H1 (cell line): ENCODE data around the gene LY6G6F. TPM values are rescaled to one million over a fixed set of nuclear protein-coding genes. Genes with fewer than 3 reads are reported as not detected.

Experiments
- CHD2 ChIP-seq: IDR thresholded peaks from 2 replicates; pipeline ENCODE4 v1.6.1; 2012; ENCODE audit warnings: low read length, improper control_type of control experiment
- CHD7 ChIP-seq: fragments of 300-600 bp; sonication (generic); IDR thresholded peaks from 2 replicates; pipeline ENCODE4 v1.7.1; 2012; ENCODE audit warnings: low read length, moderate library complexity, mild to moderate bottlenecking, inconsistent platforms; ENCODE audit not compliant: insufficient replicate concordance
- CREB1 ChIP-seq: IDR thresholded peaks from 2 replicates; pipeline ENCODE4 v1.6.1; 2012; ENCODE audit warnings: inconsistent platforms
- EGR1 ChIP-seq: IDR thresholded peaks from 2 replicates; pipeline ENCODE4 v1.6.1; 2011; ENCODE audit warnings: low read depth, low read length, borderline replicate concordance
- EZH2 ChIP-seq: fragments of 200-600 bp; sonication (generic); IDR thresholded peaks from 2 replicates; pipeline ENCODE4 v1.7.1; 2012; ENCODE audit warnings: low read depth, mild to moderate bottlenecking, moderate library complexity, low read length, inconsistent platforms; ENCODE audit not compliant: severe bottlenecking
- FOSL1 ChIP-seq: IDR thresholded peaks from 2 replicates; pipeline ENCODE4 v1.6.1; 2011; ENCODE audit warnings: mild to moderate bottlenecking, low read depth, low read length, moderate library complexity; ENCODE audit not compliant: insufficient read depth
- NANOG ChIP-seq: IDR thresholded peaks from 2 replicates; pipeline ENCODE4 v1.6.1; 2011; ENCODE audit warnings: low read length, low read depth, mild to moderate bottlenecking, inconsistent platforms; ENCODE audit not compliant: insufficient read depth, poor library complexity, severe bottlenecking
- POLR2A ChIP-seq, 2 experiments: IDR thresholded peaks; 1 replicate in 1 of 2; 2 replicates in 1 of 2; pipeline ENCODE4 v1.6.1; 2011; ENCODE audit warnings: low read depth in 2 of 2, low read length in 2 of 2, mild to moderate bottlenecking in 2 of 2; ENCODE audit errors: control extremely low read depth in 1 of 2
- RAD21 ChIP-seq, 2 experiments: IDR thresholded peaks in 1 of 2; conservative IDR thresholded peaks in 1 of 2; 2 replicates each; pipeline ENCODE4 v1.6.1; 2011; ENCODE audit warnings: low read depth in 2 of 2, low read length in 2 of 2, improper control_type of control experiment in 1 of 2, inconsistent platforms in 1 of 2, mild to moderate bottlenecking in 1 of 2, moderate library complexity in 1 of 2
- TCF12 ChIP-seq: IDR thresholded peaks from 2 replicates; pipeline ENCODE4 v1.6.1; 2011; ENCODE audit warnings: low read depth, mild to moderate bottlenecking, low read length
- polyA plus RNA-seq, 7 experiments: library from polyadenylated mRNA; depleted of rRNA in 3 of 7; stranded (reverse) in 5 of 7; unstranded in 2 of 7; fragments of >200 nt in 5 of 7; fragments of 200-250 nt in 2 of 7; gene quantifications; 1 replicate in 5 of 7; 2 replicates in 1 of 7; 4 replicates in 1 of 7; pipeline versions ENCODE4 v1.2.1 to v1.2.3, GENCODE V29; 2011 to 2013; ENCODE audit warnings: missing spikeins in 2 of 7, mixed read lengths in 2 of 7
- total RNA-seq: library from RNA; stranded (reverse); fragmentation: NEBNext Ultra II Directional; extraction: Animal tissue kit (Norgen Biotek cat#: 25700); gene quantifications from 2 replicates; pipeline ENCODE4 v1.2.1, GENCODE V29; 2021

LY6G6F gene
- total and polyA plus RNA-seq, 2 of the 8 experiments (the other 6 are each of a cell fraction or from before 2014, with no cell fraction given) = not detected

GRCh38 chr6:31732029-31732428 lies 25.4 kb downstream of the LY6G6F start (continued):
- TF ChIP-seq CHD7 (no peak), POLR2A (IDR thresholded peaks at IDR 0.05; ENCODE audit: control extremely low read depth in 1 of 2, low read depth in 2 of 2, low read length in 2 of 2) (no peak), TCF12 (no peak), CREB1 (no peak), FOSL1 (no peak), NANOG (no peak), EGR1 (no peak), EZH2 (no peak), CHD2 (no peak), RAD21 (IDR thresholded peaks at IDR 0.05 in 1 of 2, conservative IDR thresholded peaks at IDR 0.05 in 1 of 2; ENCODE audit: low read depth in 2 of 2, low read length in 2 of 2) (no peak)
